Astrocyte of the cerebellum (primary cell): ENCODE data around the gene RCOR1.
"Not testable (repeated sequence)": the region's sequence is repeated elsewhere in the genome, so short reads cannot be mapped to it uniquely, and the experiment has no call there.

Source experiments
- DNase-seq: peaks from one replicate; pipeline ENCODE4 v3.0.0-alpha.2; 2011; ENCODE audit warnings: low read depth
- H3K4me3 ChIP-seq: 2 replicates; pipeline ENCODE4 v1.5.1; 2011; ENCODE audit warnings: mild to moderate bottlenecking, low read depth, low read length, moderate library complexity
- CTCF ChIP-seq: IDR thresholded peaks from 2 replicates; pipeline ENCODE4 v1.5.1; 2012; ENCODE audit warnings: low read length, low read depth, moderate library complexity, mild to moderate bottlenecking; ENCODE audit errors: missing control alignments
- in situ Hi-C: cut with HindIII; loops from 2 replicates; pipeline ENCODE4 v1.10.0; 2017; ENCODE audit warnings: low sequenced_read_pairs

Gene RCOR1

GRCh38 chr14:102591944-102592762 is at the start of gene RCOR1:
Gene RCOR1, plus strand, starts transcription at chr14:102592649. Its CDS starts 238 bp downstream, at chr14:102592887.
- no peak for TF ChIP-seq CTCF
- in situ Hi-C loops = no loop called here
- DNase-seq = peak; percentile 92
- peak within 1 kb of the TSS; percentile 91 for H3K4me3 ChIP-seq

GRCh38 chr14:102544046-102544746 is 48.3 kb upstream of the RCOR1 start:
- no peak for DNase-seq
- in situ Hi-C loops = no loop called here
- no peak for TF ChIP-seq CTCF
- H3K4me3 ChIP-seq = no peak overlapping the region

GRCh38 chr14:102544747-102545460 is 47.5 kb upstream of the RCOR1 start:
- H3K4me3 ChIP-seq = no peak overlapping the region
- in situ Hi-C loops = no loop called here
- TF ChIP-seq CTCF = no peak
- no peak for DNase-seq

- no peak for DNase-seq
- peak; percentile 11 for TF ChIP-seq CTCF
- in situ Hi-C loops = no loop called here
- no peak overlapping the region for H3K4me3 ChIP-seq
These were observed 46.8 kb upstream of the RCOR1 start for GRCh38 chr14:102545461-102546265.

- H3K4me3 ChIP-seq = no peak overlapping the region
- no peak for TF ChIP-seq CTCF
- no peak for DNase-seq
- in situ Hi-C loops = no loop called here
These were observed 43.7 kb upstream of the RCOR1 start for GRCh38 chr14:102548616-102549240.

GRCh38 chr14:102550927-102551401 is 41.5 kb upstream of the RCOR1 start:
- in situ Hi-C loops, DNase-seq, H3K4me3 ChIP-seq: not testable (repeated sequence)
